IPS DF 6.9 (cell line): ENCODE results near the gene GRID1.

Source experiments
- DNase-seq: peaks from one replicate; pipeline ENCODE4 v3.0.0-alpha.2; 2013; ENCODE audit warnings: low read depth, low spot score
- H3K27ac ChIP-seq: one replicate; pipeline ENCODE4 v1.5.1; 2013; ENCODE audit warnings: low read length, control low read depth
- H3K27me3 ChIP-seq: 2 replicates; pipeline ENCODE4 v1.6.1; 2013; ENCODE audit warnings: mild to moderate bottlenecking, low read length; ENCODE audit not compliant: control insufficient read depth, insufficient read depth
- H3K36me3 ChIP-seq: 2 replicates; pipeline ENCODE4 v1.6.1; 2013; ENCODE audit warnings: low read length; ENCODE audit not compliant: control insufficient read depth, insufficient read depth
- H3K4me1 ChIP-seq: 2 replicates; pipeline ENCODE4 v1.6.1; 2013; ENCODE audit warnings: low read length; ENCODE audit not compliant: control insufficient read depth, insufficient read depth
- H3K4me3 ChIP-seq: 2 replicates; pipeline ENCODE4 v1.5.1; 2013; ENCODE audit warnings: mild to moderate bottlenecking, low read length
- H3K9me3 ChIP-seq: 2 replicates; pipeline ENCODE4 v1.6.1; 2013; ENCODE audit warnings: low read length, inconsistent platforms; ENCODE audit not compliant: control insufficient read depth, insufficient read depth
- WGBS: extraction: QIAGEN DNeasy Blood & Tissue Kit; methylation state at CpG from one replicate; pipeline ENCODE4 v1.1.7; 2013; ENCODE audit warnings: mixed read lengths, missing lambda C conversion rate; ENCODE audit not compliant: insufficient read length, insufficient coverage; 5-methylcytosine and 5-hydroxymethylcytosine counted together

The GRID1 gene

DNA sequence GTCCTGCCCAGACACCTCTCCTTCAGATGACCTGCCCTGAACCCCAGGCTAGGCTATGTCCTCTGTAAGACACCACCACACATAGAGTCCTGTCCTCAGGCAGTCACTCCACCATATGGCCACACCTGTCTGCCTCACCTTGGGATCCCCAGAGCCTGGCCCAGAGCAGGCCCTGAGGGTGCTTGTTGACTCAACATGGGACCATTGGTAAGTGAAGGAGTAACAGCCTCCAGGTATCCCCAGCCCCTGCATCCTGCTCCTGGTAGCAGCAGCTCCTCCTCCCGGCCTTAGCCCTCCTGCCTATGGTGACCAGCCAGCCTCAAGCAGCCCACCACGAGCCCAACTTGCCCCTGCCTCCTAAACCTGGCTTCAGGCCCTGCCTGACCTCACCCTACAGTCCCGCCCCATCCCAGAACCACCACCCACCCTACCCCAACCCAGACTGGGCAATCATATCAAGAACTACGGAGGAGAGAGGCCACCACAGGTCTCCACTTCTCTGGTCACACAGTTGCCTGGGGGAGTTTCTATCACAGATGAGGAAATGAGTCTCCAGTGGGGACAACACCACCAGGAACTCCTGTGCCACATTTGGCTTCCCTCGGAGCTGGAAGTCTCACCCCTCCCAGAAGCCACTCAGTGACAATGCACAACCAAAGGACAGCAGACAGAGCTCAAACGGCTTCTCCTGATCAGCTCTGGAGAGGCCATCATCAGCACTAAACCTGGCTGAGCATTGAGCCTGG, 136.6 kb downstream of the GRID1 start:
- Histone ChIP-seq H3K27me3 (no peaks in the 10 kb centered on the region), H3K9me3 (no peaks in the 10 kb centered on the region), H3K4me3 (no peak overlapping the region), H3K27ac (no peak overlapping the region), H3K4me1 (peaks cover 6% of the 10 kb centered on the region), H3K36me3 (no peaks in the 10 kb centered on the region)
- no peak for DNase-seq
- no CpG with 5 or more reads among the region's 6 CpGs for WGBS

DNA sequence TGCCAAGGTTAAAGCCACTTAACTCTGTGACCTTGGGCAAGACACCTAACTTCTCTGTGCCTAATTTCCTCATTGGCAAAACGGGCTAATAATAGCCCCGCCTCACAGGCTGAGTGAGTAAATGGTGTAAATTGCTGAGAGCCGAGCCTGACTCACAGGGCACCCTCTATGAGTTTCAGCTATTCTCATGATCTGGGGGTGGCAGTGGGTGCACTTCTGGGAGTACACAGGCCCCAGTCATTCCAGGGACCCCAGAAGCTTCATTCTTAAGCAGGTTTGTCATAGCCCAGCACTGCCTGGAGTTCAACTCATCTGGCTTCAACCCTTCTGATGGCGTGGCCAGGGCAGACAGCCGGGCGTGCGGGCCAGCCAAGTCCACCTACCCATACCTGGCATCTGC, 137.2 kb downstream of the GRID1 start:
- no peak overlapping the region for H3K4me3 ChIP-seq
- H3K4me1 ChIP-seq, result 0 out of 2 replicates have a peak, but pooled peaks cover 3% of the 10 kb centered on the region
- DNase-seq, result no peak
- H3K27me3 ChIP-seq, result no peaks in the 10 kb centered on the region
- H3K27ac ChIP-seq, result no peak overlapping the region
- no CpG with 5 or more reads among the region's 7 CpGs for WGBS
- H3K9me3 ChIP-seq, result no peaks in the 10 kb centered on the region
- H3K36me3 ChIP-seq, result no peaks in the 10 kb centered on the region

DNA sequence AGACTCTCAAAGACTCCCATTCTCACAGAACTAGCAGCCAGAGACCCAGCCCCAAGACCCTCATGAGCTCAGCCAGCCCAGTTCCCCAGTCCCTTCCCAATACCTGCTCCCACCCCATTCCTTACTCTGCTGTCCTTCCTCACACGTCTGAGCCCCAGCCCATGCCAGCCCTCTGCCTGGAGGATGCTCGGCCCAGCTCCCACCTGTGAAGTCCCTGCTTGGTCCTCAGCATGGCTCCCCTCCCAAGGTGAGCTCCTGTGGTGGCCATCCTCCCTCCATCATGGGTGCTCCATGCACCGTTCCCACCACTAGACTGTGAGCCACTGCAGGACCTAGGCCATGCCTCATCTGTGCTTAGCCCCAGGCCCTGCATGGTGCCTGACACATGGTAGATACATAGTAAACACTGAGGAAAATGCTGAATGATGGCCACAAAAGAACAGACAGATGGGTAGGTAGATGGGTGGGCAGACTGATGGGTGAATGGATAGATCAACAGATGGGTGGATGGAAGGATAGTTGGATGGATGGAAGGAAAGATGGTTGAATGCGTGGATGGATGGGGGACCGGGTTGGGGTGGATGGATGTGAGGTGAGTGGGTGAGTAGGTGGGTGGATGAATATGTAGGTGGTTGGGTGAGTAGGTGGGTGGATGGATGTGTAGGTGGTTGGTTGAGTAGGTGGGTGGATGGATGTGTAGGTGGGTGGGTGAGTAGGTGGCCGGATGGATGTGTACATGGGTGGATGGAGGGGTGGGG, 138.9 kb downstream of the GRID1 start:
- no peaks in the 10 kb centered on the region for H3K27me3 ChIP-seq
- H3K4me3 ChIP-seq, result no peak overlapping the region
- no peaks in the 10 kb centered on the region for H3K36me3 ChIP-seq
- no peaks in the 10 kb centered on the region for H3K9me3 ChIP-seq
- 100% methylated on average over 2 of the region's 6 CpGs for WGBS
- no peak for DNase-seq
- H3K4me1 ChIP-seq, result 0 out of 2 replicates have a peak, but pooled peaks cover 2% of the 10 kb centered on the region
- H3K27ac ChIP-seq, result no peak overlapping the region

DNA sequence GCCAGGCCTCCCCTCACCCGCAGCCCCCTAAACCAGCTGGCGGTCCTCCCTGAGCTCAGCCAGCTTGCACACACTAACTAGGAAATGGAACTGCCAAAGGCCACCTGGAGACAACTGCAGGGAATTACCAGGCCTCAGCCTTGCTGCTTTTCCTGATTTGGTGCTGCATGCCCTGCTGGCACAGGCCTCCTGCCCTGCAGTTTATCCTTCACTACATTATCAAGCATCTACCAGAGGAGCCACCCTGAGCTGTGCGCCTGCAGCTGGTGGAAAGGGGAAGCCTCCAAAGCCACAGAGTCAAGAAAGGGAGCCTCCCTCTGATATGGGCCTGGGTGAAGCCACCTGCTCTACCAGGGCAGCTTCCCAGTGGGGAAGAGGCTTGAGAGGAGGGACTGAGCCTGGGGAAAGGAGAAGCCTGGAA, 139.8 kb downstream of the GRID1 start:
- Histone ChIP-seq H3K36me3 (no peaks in the 10 kb centered on the region), H3K27ac (no peak overlapping the region), H3K4me1 (no peaks in the 10 kb centered on the region), H3K9me3 (no peaks in the 10 kb centered on the region), H3K4me3 (no peak overlapping the region), H3K27me3 (no peaks in the 10 kb centered on the region)
- no peak for DNase-seq
- no CpG with 5 or more reads among the region's 3 CpGs for WGBS

DNA sequence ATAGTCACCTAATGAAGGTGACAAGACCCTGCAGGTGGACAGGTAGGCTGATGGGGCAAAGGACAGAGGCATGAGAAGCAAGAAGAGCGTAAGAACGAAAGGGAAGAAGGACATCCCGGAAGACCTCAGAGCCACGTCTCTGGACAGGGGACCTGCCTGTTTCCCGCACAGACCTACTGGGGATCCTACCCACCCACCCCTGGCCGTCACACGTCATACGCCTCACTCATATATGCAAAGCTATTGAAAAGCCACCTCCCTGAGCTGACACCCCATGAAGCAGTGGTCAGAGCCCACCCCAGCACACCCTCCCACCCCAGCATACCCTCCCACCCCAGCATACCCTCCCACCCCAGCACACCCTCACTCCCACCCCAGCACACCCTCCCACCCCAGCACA, 140.6 kb downstream of the GRID1 start:
- no peaks in the 10 kb centered on the region for H3K36me3 ChIP-seq
- WGBS, result no CpG with 5 or more reads among the region's 8 CpGs
- H3K4me3 ChIP-seq, result no peak overlapping the region
- H3K4me1 ChIP-seq, result no peaks in the 10 kb centered on the region
- no peak for DNase-seq
- no peaks in the 10 kb centered on the region for H3K27me3 ChIP-seq
- H3K27ac ChIP-seq, result no peak overlapping the region
- no peaks in the 10 kb centered on the region for H3K9me3 ChIP-seq

DNA sequence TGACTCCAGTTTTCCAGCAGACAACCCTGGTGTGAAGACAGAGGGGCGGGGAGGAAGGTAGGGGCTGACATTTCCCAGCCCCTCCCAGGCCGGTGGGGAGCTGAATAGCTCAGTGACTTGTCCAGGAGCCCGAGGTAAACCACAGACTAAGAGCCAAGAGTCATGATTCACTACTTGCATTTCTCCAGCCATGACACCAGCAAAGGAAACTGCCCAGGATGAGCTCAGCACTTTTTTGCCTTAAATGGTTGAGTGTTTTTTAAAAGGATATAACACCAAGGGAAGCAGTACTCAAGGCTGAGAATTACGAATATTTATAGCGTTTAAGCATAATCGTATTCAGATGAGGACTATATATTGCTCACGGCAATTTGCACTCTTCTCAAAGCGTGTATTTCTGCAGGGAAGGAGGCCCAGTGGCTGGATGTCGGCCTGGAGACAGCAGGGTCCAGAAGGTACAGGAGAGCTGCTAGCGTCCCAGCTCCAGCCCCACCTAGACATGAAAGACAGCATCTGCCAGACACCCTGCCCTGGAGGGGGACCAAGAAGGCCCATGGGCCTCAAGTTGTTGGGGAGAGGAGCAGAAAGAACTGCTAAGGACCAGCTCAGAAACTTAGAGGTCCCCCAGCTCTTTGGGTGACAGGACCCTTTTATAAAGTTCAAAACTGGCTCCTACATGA, 141.4 kb downstream of the GRID1 start:
- DNase-seq, result no peak
- H3K9me3 ChIP-seq, result no peaks in the 10 kb centered on the region
- no peaks in the 10 kb centered on the region for H3K4me1 ChIP-seq
- no peak overlapping the region for H3K27ac ChIP-seq
- no peaks in the 10 kb centered on the region for H3K36me3 ChIP-seq
- no peaks in the 10 kb centered on the region for H3K27me3 ChIP-seq
- no CpG with 5 or more reads among the region's 10 CpGs for WGBS
- no peak overlapping the region for H3K4me3 ChIP-seq

DNA sequence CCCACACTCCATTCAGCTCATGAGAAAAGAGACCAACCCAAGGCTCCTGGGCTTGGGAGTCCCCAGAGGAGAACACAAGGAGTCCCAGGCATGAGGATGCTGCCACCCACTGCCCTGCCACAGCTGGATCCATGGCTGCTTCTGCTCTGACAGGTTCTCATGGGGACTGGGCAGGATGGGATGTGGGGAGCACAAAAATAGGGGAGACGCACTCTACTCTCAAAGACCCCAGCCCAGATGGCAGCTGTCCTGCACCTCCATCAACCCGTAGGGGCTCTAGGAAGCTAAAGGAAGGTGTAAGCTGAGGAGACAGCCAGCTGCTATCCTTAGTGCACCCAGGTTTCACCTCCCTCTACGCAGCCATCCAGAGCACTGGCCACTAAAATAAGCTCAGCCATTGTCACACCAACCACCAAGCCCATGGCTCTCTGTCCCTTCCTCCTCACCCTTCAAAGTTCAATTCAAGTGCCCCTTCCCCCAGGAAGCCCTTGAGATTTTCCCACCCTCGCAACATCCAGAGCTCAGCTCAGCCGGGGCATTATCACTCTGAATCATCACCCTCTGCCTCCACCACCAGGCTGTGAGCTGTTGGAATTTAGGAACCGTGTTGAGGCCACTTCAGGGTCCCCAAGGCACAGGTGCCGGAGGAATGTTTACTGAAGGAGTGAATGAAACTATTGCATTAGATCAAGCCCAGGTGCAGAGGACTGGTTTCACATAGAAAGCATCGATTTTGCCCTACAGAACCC, 142.1 kb downstream of the GRID1 start:
- DNase-seq, result no peak
- no peaks in the 10 kb centered on the region for H3K36me3 ChIP-seq
- no CpG with 5 or more reads among the region's 8 CpGs for WGBS
- H3K27ac ChIP-seq, result no peak overlapping the region
- H3K9me3 ChIP-seq, result no peaks in the 10 kb centered on the region
- H3K4me1 ChIP-seq, result no peaks in the 10 kb centered on the region
- no peak overlapping the region for H3K4me3 ChIP-seq
- H3K27me3 ChIP-seq, result no peaks in the 10 kb centered on the region

DNA sequence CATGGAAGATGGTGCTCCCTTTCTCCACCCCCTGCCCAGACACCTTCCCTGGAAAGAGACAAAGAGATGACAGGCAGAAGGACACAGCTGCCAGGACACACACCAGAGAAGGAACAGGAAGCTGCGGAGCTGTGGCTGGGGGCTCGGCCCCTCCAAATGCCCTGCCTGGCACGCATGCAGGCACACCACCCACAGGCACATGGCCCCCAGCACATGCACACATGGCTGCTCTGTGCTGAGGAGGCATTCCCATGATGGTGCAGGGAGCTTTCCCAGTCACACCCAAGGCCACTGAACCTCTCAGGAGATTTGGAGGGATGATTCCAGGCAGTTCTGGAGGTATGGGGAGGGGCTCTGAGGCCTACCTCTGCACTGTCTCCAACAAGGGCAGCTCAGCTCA, 143.3 kb downstream of the GRID1 start:
- Histone ChIP-seq H3K27ac (no peak overlapping the region), H3K4me3 (no peak overlapping the region), H3K27me3 (no peaks in the 10 kb centered on the region), H3K4me1 (no peaks in the 10 kb centered on the region), H3K9me3 (no peaks in the 10 kb centered on the region), H3K36me3 (no peaks in the 10 kb centered on the region)
- WGBS, result no CpG with 5 or more reads among the region's 3 CpGs
- DNase-seq, result no peak

DNA sequence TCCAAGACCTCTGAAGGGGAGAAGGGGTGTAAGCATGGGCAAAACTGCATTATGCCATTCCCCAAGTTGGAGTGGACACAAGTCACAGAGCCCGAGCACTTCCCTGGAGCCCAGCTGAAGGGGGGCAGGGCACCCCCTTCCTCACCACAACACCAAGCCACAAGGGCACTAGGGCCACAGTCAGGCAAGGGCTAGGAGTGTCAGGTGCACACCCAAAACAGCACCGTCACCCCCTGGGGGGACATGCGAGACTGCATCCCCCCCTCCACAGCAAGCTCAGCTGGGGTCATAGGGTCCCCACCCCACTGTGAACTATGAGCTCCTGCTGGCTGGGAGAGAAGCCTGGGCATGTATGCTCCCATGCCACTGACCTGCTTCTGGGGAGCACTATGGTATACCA, 143.9 kb downstream of the GRID1 start:
- no peaks in the 10 kb centered on the region for H3K27me3 ChIP-seq
- WGBS, result no CpG with 5 or more reads among the region's 3 CpGs
- no peaks in the 10 kb centered on the region for H3K4me1 ChIP-seq
- no peak overlapping the region for H3K27ac ChIP-seq
- DNase-seq, result no peak
- no peak overlapping the region for H3K4me3 ChIP-seq
- no peaks in the 10 kb centered on the region for H3K9me3 ChIP-seq
- H3K36me3 ChIP-seq, result no peaks in the 10 kb centered on the region

DNA sequence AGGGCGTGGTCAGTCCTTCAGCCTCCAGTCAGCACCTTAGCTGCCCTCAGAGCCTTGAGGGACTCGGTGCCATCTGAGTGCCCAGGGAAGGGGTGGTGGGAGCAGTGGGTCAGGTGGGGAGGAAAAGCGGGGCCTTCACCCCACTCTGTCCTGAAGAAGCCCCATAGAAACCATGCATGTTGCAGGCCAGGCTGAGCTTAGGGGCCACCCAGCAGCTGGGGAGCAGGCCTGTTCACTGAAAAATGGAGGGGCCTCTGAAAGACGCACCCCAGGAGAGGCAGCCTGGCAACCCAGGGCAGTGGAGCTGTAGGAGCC, 144.3 kb downstream of the GRID1 start:
- DNase-seq, result no peak
- no peaks in the 10 kb centered on the region for H3K9me3 ChIP-seq
- H3K27ac ChIP-seq, result no peak overlapping the region
- H3K4me1 ChIP-seq, result no peaks in the 10 kb centered on the region
- no peaks in the 10 kb centered on the region for H3K27me3 ChIP-seq
- H3K36me3 ChIP-seq, result no peaks in the 10 kb centered on the region
- no CpG with 5 or more reads among the region's 4 CpGs for WGBS
- no peak overlapping the region for H3K4me3 ChIP-seq
